Amniotic epithelial cell (primary cell): ENCODE results near the gene LONP2.
"Not testable (repeated sequence)": the region's sequence is repeated elsewhere in the genome, so short reads cannot be mapped to it uniquely, and the experiment has no call there.

Experiments used
- DNase-seq: peaks from one replicate; pipeline ENCODE4 v3.0.0-alpha.2; 2010; ENCODE audit warnings: low read depth

LONP2 gene

GRCh38 chr16:48235556-48236136 lies 8.5 kb upstream of the LONP2 start:
- no peak for DNase-seq

- no peak for DNase-seq
Observed at GRCh38 chr16:48236286-48236685, 7.8 kb upstream of the LONP2 start.

GRCh38 chr16:48240147-48240546 lies 4.0 kb upstream of the LONP2 start:
- DNase-seq, result not testable (repeated sequence)

GRCh38 chr16:48244863-48245195 lies 729 bp downstream of the LONP2 start:
- DNase-seq, result no peak

- DNase-seq, result peak; percentile 8
Observed at GRCh38 chr16:48246066-48246465, 2.0 kb downstream of the LONP2 start.

GRCh38 chr16:48247311-48247710 lies 3.2 kb downstream of the LONP2 start, which contains the start of gene ABCC11:
TSS of gene ABCC11 (minus strand) at chr16:48247539. CDS start at chr16:48231921, 15,618 bp downstream.
- DNase-seq, result no peak

GRCh38 chr16:48250520-48251278 lies 6.6 kb downstream of the LONP2 start:
- DNase-seq, result no peak

GRCh38 chr16:48252013-48252412 lies 7.9 kb downstream of the LONP2 start:
- DNase-seq, result no peak

GRCh38 chr16:48256579-48257177 lies 12.6 kb downstream of the LONP2 start:
- DNase-seq, result no peak

- DNase-seq, result no peak
Observed at GRCh38 chr16:48261569-48261968, 17.5 kb downstream of the LONP2 start.

GRCh38 chr16:48262631-48263030 lies 18.5 kb downstream of the LONP2 start:
- no peak for DNase-seq

- DNase-seq, result no peak
Observed at GRCh38 chr16:48269011-48269410, 24.9 kb downstream of the LONP2 start.

GRCh38 chr16:48271728-48272127 lies 27.6 kb downstream of the LONP2 start:
- DNase-seq, result no peak

- DNase-seq, result no peak
Observed at GRCh38 chr16:48272837-48273421, 28.8 kb downstream of the LONP2 start.

GRCh38 chr16:48274476-48274875 lies 30.4 kb downstream of the LONP2 start:
- no peak for DNase-seq

- DNase-seq, result peak; percentile 47
Observed at GRCh38 chr16:48276102-48276501, 32.0 kb downstream of the LONP2 start.

- DNase-seq, result peak; percentile 15
Observed at GRCh38 chr16:48277158-48277557, 33.1 kb downstream of the LONP2 start.

GRCh38 chr16:48279199-48279598 lies 35.1 kb downstream of the LONP2 start:
- DNase-seq, result no peak

GRCh38 chr16:48280546-48280945 lies 36.4 kb downstream of the LONP2 start:
- no peak for DNase-seq

GRCh38 chr16:48282636-48283263 lies 38.6 kb downstream of the LONP2 start:
- DNase-seq, result peak; percentile 34

- DNase-seq, result no peak
Observed at GRCh38 chr16:48284772-48285409, 40.8 kb downstream of the LONP2 start.

GRCh38 chr16:48287239-48287638 lies 43.1 kb downstream of the LONP2 start:
- no peak for DNase-seq
